Stimulated activated memory B cell treated with anti-CD40 and anti-IgM and Interleukin-4, amounts not matched to agents 10 μg/mL and 1 μg/mL and 100 μg/mL, for 72 hours (primary cell): ENCODE data around the gene SLC2A5.

Source experiments
- ATAC-seq: fragments of 150-1000 bp; cut with Tn5 transposase; 2 replicates; pipeline ENCODE4 v1.10.0; 2021
- H3K27ac Mint-ChIP-seq: one replicate; pipeline ENCODE4 v1.8.0; 2022; ENCODE audit warnings: mild to moderate bottlenecking, mixed read lengths
- H3K27me3 Mint-ChIP-seq: one replicate; pipeline ENCODE4 v1.8.0; 2022; ENCODE audit warnings: mixed read lengths
- H3K36me3 Mint-ChIP-seq: one replicate; pipeline ENCODE4 v1.8.0; 2022; ENCODE audit warnings: mixed read lengths
- H3K4me1 Mint-ChIP-seq: one replicate; pipeline ENCODE4 v1.8.0; 2022; ENCODE audit warnings: mixed read lengths
- H3K4me3 Mint-ChIP-seq: one replicate; pipeline ENCODE4 v1.8.0; 2022; ENCODE audit warnings: mild to moderate bottlenecking, moderate library complexity, mixed read lengths
- H3K9me3 Mint-ChIP-seq: one replicate; pipeline ENCODE4 v1.8.0; 2022; ENCODE audit warnings: mixed read lengths

SLC2A5 gene, protein sequence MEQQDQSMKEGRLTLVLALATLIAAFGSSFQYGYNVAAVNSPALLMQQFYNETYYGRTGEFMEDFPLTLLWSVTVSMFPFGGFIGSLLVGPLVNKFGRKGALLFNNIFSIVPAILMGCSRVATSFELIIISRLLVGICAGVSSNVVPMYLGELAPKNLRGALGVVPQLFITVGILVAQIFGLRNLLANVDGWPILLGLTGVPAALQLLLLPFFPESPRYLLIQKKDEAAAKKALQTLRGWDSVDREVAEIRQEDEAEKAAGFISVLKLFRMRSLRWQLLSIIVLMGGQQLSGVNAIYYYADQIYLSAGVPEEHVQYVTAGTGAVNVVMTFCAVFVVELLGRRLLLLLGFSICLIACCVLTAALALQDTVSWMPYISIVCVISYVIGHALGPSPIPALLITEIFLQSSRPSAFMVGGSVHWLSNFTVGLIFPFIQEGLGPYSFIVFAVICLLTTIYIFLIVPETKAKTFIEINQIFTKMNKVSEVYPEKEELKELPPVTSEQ

GRCh38 chr1:9069326-9070100 is at the start of gene SLC2A5:
Gene SLC2A5 (minus strand): TSS chr1:9069635. CDS start chr1:9069536, 99 bp downstream.
- Mint-ChIP-seq H3K27me3 (no peaks in the 10 kb centered on the region), H3K4me3 (peak within 1 kb of the TSS; percentile 73)
- ATAC-seq: peak; percentile 98

DNA sequence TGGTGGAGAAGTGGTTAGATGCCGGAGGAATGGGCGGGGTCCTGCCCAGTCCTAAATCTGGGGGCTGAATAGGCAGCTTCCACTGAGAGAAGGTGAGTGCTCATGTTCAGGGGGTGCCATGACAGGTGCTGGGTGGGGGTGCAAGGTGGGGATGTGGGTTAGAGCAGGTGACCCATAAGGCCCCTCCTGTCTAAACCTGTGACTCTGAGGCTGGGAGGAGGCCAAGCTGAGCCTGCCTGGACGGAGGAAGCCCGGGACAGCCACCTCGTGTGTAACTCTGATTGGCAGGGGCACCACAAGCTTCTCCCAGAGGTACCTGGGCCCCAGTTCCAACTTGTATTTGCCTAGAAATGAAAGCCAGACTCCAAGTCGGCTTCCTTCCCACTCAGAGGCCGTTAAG is 48.8 kb upstream of the SLC2A5 start:
- ATAC-seq: no peak
- Mint-ChIP-seq H3K4me3 (no peak overlapping the region), H3K4me1 (peaks cover 67% of the 10 kb centered on the region), H3K27ac (peak overlapping the region; percentile 6), H3K9me3 (no peaks in the 10 kb centered on the region), H3K36me3 (peaks cover 36% of the 10 kb centered on the region), H3K27me3 (no peaks in the 10 kb centered on the region)

More at GRCh38 chr1:9069326-9070100, at the start of gene SLC2A5:
- Mint-ChIP-seq H3K9me3 (no peaks in the 10 kb centered on the region), H3K27ac (peak within 1 kb of the TSS; percentile 84), H3K4me1 (peaks cover 38% of the 10 kb centered on the region), H3K36me3 (no peaks in the 10 kb centered on the region)

- H3K4me1 Mint-ChIP-seq: peaks cover 70% of the 10 kb centered on the region
- peaks cover 50% of the 10 kb centered on the region for H3K36me3 Mint-ChIP-seq
- no peaks in the 10 kb centered on the region for H3K9me3 Mint-ChIP-seq
- H3K27ac Mint-ChIP-seq: no peak overlapping the region
- ATAC-seq: no peak
- no peaks in the 10 kb centered on the region for H3K27me3 Mint-ChIP-seq
- no peak overlapping the region for H3K4me3 Mint-ChIP-seq
Measured at GRCh38 chr1:9115351-9116205, 46.1 kb upstream of the SLC2A5 start.

DNA sequence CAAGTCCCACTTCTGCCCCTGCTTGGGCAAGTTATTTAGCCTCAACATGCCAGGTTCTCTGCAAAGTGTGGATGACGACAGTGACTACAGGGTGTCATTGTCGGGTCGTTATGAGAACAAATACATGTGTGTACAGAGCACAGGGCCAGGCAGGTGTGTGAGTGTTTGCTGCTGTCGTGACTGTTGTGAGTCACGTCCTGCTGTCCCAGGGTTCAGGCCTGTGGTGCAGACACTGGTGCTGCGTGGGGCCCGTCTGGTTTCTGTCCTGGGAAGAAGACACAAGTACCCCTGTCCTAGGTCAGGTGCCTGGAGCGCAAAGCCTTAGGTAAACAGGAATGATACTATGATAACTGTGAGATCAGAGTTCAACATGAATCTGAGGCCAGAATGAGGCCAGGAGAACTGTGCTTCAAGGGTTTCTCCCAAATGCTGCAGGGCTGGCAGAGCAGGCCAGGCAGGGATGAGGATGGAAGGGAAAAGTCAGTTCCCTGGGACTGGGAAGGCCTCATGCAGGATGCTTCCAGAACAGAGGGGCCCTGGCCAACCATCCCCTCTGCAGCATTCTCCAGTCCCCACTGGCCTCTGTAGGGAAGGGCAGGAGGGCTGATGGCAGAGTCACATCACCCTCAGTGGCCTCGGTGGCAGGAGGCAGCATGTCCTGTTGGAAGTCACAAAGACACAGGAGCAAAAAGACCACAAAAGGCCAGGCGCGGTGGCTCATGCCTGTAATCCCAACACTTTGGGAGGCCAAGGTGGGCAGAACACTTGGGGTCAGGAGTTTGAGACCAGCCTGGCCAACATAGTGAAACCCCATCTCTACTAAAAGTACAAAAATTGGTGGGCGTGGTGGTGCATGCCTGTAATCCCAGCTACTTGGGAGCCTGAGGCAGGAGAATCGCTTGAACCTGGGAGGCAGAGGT is 43.8 kb upstream of the SLC2A5 start:
- Mint-ChIP-seq H3K36me3 (peaks cover 57% of the 10 kb centered on the region), H3K9me3 (no peaks in the 10 kb centered on the region), H3K4me3 (no peak overlapping the region), H3K27ac (peak overlapping the region; percentile 91), H3K4me1 (peaks cover 54% of the 10 kb centered on the region), H3K27me3 (no peaks in the 10 kb centered on the region)
- ATAC-seq: peak; percentile 44

DNA sequence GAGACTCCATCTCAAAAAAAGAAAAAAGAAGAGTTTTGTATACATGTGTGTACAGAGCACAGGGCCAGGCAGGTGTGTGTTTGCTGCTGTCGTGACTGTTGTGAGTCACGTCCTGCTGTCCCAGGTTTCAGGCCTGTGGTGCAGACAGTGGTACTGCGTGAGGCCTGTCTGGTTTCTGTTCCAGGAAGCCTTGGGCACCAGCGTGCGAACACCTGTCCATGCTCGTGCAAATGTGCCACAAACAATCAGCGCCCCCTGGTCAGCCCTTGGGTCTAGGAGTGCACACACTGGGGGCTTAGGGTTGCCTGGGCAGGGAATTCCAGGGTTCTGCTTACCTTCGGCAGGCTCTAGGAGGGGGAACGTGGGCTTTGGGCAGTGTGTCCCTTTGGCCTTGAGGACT is 42.5 kb upstream of the SLC2A5 start:
- Mint-ChIP-seq H3K4me3 (no peak overlapping the region), H3K36me3 (peaks cover 59% of the 10 kb centered on the region), H3K27ac (peak overlapping the region; percentile 91), H3K4me1 (peaks cover 48% of the 10 kb centered on the region), H3K27me3 (no peaks in the 10 kb centered on the region), H3K9me3 (no peaks in the 10 kb centered on the region)
- peak; percentile 79 for ATAC-seq

DNA sequence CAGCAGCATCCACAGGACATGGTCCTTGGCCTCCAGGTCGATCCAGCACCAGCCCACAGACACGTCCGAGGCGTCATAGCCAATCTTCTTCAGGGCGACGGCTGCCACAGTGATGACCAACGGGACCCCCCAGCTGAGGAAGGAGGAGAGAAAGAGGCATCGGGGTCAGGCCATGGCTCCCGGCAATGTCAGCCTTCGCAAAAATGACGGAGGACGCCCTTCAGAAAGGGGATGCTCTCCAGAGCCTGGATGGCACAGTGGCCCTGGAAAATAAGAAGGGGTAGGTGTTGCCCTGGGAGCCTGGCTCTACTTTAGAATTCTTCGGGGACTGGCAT is 41.9 kb upstream of the SLC2A5 start:
- H3K27me3 Mint-ChIP-seq: no peaks in the 10 kb centered on the region
- H3K4me1 Mint-ChIP-seq: peaks cover 48% of the 10 kb centered on the region
- no peaks in the 10 kb centered on the region for H3K9me3 Mint-ChIP-seq
- peaks cover 65% of the 10 kb centered on the region for H3K36me3 Mint-ChIP-seq
- peak overlapping the region; percentile 91 for H3K27ac Mint-ChIP-seq
- no peak overlapping the region for H3K4me3 Mint-ChIP-seq
- ATAC-seq: no peak

GRCh38 chr1:9110669-9111356 is 41.4 kb upstream of the SLC2A5 start:
- peak; percentile 78 for ATAC-seq
- Mint-ChIP-seq H3K27ac (peak overlapping the region; percentile 91), H3K9me3 (no peaks in the 10 kb centered on the region), H3K4me3 (no peak overlapping the region), H3K27me3 (no peaks in the 10 kb centered on the region), H3K36me3 (peaks cover 70% of the 10 kb centered on the region), H3K4me1 (peaks cover 48% of the 10 kb centered on the region)

DNA sequence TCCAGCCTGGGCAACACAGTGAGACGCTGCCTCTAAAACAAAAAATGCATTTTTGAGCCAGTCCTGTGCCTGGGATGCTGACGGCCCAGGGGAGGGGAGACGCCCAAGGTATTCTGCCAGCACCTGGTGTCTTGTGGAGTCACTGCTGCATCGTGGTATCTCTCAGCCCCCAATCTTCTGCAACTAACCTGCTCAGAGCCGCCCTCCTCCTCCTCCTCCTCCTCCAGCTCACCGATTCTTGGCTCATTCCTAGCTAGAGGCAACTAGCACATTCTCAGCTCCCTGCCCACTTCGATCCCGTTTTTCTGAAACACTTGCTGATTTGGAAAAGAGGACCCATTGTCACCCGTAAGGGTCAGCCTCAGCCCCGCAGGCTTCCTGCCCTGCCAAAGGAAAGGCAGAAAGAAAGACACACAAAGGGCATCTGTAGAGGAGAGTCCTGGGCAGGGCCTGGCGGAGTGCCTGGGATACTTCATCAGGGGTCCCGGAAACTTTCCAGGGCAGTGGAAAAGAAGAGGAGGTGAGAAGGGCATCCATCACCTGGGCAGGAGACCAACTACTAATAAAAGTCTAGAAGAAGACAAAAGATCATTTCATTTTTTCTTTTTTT is 38.7 kb upstream of the SLC2A5 start:
- H3K9me3 Mint-ChIP-seq: no peaks in the 10 kb centered on the region
- H3K27ac Mint-ChIP-seq: no peak overlapping the region
- peaks cover 28% of the 10 kb centered on the region for H3K4me1 Mint-ChIP-seq
- H3K36me3 Mint-ChIP-seq: peaks cover 83% of the 10 kb centered on the region
- H3K4me3 Mint-ChIP-seq: no peak overlapping the region
- ATAC-seq: no peak
- no peaks in the 10 kb centered on the region for H3K27me3 Mint-ChIP-seq

DNA sequence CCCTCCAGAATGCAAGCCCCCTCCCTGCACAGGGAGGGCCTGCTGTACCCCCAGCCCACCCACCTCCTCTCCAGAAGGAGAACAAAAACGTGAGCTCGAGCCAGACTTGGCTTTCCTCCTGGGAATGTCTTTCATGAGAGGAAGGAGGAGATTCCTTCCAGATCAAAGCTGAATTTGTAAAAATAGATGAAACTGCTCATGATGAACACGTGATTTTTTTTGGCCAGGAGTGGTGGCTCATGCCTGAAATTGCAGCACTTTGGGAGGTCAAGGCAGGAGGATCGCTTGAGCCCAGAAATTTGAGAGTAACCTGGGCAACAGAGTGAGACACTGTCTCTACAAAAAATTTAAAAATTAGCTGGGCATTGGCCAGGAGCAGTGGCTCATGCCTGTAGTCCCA is 37.7 kb upstream of the SLC2A5 start:
- Mint-ChIP-seq H3K27me3 (no peaks in the 10 kb centered on the region), H3K27ac (no peak overlapping the region), H3K4me3 (no peak overlapping the region), H3K4me1 (peaks cover 18% of the 10 kb centered on the region), H3K9me3 (no peaks in the 10 kb centered on the region), H3K36me3 (peaks cover 83% of the 10 kb centered on the region)
- no peak for ATAC-seq

GRCh38 chr1:9106286-9106685 is 36.9 kb upstream of the SLC2A5 start:
- H3K36me3 Mint-ChIP-seq: peaks cover 74% of the 10 kb centered on the region
- no peaks in the 10 kb centered on the region for H3K27me3 Mint-ChIP-seq
- no peak overlapping the region for H3K27ac Mint-ChIP-seq
- H3K4me1 Mint-ChIP-seq: peaks cover 10% of the 10 kb centered on the region
- no peak for ATAC-seq
- no peaks in the 10 kb centered on the region for H3K9me3 Mint-ChIP-seq
- no peak overlapping the region for H3K4me3 Mint-ChIP-seq

- Mint-ChIP-seq H3K27ac (no peak overlapping the region), H3K9me3 (no peaks in the 10 kb centered on the region), H3K4me3 (no peak overlapping the region), H3K36me3 (peaks cover 65% of the 10 kb centered on the region), H3K4me1 (peaks cover under 1% of the 10 kb centered on the region), H3K27me3 (no peaks in the 10 kb centered on the region)
- no peak for ATAC-seq
Measured at GRCh38 chr1:9105336-9105867, 36.0 kb upstream of the SLC2A5 start.

GRCh38 chr1:9101510-9102146 is 32.2 kb upstream of the SLC2A5 start:
- Mint-ChIP-seq H3K4me3 (no peak overlapping the region), H3K4me1 (no peaks in the 10 kb centered on the region), H3K36me3 (peaks cover 41% of the 10 kb centered on the region), H3K27me3 (no peaks in the 10 kb centered on the region), H3K9me3 (no peaks in the 10 kb centered on the region), H3K27ac (no peak overlapping the region)
- ATAC-seq: peak; percentile 58
